Hematopoietic multipotent progenitor cell treated with erythropoietin and hydrocortisone succinate and interleukin-3 and kit ligand, for 6 days (in vitro differentiated cells): ENCODE data around the gene C13orf42.
A peak's percentile ranks its signal among the peaks of the same experiment; 100 is the strongest.
"Not testable (repeated sequence)": the region's sequence is repeated elsewhere in the genome, so short reads cannot be mapped to it uniquely, and the experiment has no call there.

ENCODE experiments used
- DNase-seq: peaks from one replicate; pipeline ENCODE4 v3.0.0-alpha.2; 2015

C13orf42 gene

DNA sequence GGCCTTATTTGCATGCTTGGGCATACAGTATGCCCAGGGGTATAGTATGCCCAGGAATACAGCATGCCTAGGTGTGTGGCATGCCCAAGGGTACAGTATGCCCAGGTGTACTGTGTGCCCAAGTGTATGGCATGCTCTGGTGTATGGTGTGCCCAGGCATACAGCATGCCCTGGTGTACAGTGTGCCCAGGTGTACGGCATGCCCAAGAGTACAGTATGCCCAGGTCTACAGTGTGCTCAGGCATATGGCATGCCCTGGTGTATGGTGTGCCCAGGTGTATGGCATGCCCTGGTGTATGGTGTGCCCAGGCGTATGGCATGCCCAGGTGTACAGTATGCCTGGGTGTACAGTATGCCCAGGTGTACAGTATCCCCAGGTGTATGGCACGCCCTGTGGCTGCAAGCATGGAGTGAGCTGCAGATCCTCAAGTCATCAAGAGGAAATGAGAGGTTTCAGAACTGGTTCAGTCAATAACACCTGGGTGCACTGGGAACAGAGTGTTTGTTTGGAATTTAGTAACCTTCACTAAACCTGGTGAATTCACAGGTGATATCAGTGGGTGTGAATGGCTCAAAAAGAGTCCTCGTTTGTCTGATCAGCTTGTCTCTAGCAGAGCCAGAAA, 7.8 kb upstream of the C13orf42 start:
- DNase-seq = no peak

DNA sequence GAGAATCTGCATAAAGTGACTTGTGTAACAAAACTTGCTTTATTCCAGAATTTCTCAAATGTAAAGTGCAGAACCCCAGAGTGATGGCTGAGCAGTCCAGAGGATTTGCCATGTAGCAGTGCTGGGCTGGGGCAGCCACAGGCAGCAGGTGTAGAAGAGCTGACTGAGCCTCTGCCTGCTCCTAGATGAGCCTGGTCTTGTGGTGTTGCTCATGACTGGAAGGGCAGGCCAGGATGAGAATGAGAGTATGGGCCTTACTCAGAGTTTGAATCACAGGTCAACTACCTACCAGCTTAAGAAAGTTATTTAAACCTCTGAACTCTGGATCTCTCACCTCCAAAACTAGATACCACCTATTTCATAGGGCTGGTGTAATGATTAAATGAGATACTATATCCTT, 2.9 kb upstream of the C13orf42 start:
- DNase-seq = no peak

- DNase-seq = no peak
These were observed 2.3 kb upstream of the C13orf42 start for GRCh38 chr13:51113186-51113881.

GRCh38 chr13:51112771-51113170, 1.7 kb upstream of the C13orf42 start:
- no peak for DNase-seq

- no peak for DNase-seq
These were observed 923 bp upstream of the C13orf42 start for GRCh38 chr13:51111997-51112396.

DNA sequence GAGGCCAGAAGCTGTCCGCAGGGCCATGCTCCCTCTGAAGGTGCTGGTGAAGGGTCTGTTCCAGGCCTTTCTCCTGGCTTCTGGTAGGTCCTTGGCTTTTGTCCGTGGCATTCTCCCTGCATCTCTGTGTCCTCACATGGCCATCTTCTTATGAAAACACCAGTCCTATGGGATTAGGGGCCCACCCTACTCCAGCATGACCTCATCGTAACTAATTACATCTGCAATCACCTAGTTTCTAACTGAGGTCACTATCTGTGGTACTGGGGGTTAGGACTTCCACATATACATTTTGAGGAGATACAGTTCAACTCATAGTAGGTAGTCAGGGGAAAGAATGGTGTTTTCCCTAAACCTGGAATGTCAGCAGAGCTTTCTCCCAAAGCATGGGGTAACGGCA, 3.1 kb downstream of the C13orf42 start:
- DNase-seq = no peak

DNA sequence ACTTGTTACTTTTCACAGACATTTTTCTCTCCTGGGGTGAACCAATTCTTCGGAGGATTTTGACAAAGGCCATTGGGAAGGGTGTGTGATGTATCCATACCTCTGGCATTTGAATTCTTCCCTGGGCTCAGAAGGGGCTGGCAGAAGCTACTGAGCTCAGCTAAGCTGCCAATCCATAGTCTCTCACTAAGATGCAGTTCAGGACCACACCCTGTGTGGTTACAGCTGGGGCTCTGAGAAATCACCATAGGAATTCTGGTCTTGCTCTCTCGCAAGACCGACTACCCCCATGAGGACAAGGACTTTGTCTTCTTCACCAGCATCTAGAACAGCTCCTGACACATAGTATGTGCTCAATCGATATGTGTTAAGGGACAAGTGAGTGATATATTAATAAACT, 6.0 kb downstream of the C13orf42 start:
- no peak for DNase-seq

DNA sequence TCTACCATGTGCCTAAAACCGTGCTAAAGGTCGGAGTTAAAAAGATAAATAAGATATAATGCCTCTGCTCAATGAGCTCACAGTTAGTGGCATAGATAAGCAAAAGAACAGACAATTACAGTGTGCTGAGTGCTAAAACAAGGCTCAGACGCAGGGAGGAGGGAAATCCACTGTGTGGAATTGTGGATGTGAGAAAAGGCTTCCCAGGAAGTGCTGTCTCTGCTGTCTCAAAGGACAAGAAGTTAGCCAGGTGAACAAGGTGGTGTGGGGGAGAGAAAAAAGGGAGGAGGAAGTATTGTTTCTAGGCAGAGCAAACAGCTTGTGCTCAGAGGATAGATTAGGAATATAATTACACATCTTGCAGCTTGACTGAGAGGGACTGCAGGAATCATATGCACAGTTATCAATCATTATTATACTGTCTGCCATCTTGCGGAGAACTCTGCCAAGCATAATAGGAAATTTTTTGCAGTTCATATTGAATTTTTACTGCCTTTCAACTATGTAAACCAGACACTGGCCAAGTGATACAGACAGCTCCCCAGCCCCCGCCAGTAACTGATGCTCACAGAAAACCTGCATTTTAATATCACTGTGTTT, 9.3 kb downstream of the C13orf42 start:
- DNase-seq = no peak

- DNase-seq = no peak
These were observed 13.6 kb downstream of the C13orf42 start for GRCh38 chr13:51097353-51098043.

DNA sequence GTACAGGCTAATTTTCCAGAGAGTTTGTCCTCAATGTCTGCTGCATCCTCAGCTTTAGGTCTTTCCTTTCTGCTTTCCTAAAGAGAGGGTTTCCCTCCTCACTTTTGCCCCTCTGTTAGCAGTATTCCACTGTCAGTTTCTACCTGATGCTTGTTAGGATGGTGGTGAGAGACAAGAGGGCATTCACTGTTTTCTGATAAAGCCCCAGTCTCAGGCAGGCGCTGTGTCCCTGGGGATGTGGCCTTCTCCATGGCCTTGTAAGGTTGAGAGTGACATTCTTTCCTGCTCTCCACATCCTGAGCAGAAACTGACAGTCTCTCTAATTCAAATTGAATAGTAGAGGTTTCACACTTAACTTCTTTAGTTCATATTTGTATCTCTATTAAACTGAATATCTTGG, 14.9 kb downstream of the C13orf42 start:
- DNase-seq = no peak

DNA sequence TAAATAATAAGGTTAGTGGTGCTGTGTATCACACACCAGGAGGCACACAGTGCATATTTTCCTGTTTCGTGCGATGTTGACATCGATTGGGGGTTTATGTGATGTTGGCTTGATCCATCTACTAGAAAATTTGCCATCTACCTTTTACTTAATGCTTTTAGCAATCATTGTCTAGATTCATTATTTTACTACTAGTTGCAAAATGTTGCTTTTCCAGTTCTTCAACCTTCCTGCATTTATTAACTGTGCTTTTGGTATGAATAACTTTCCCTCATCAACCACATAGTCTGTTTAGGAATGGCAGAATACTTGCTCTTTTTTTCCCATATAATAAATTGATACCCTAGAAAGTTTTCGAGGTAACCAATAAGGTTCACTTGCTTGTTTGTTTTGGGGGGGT, 17.5 kb downstream of the C13orf42 start:
- DNase-seq = no peak

GRCh38 chr13:51091839-51092238, 19.2 kb downstream of the C13orf42 start:
- no peak for DNase-seq

- no peak for DNase-seq
These were observed 27.4 kb downstream of the C13orf42 start for GRCh38 chr13:51083706-51084105.

DNA sequence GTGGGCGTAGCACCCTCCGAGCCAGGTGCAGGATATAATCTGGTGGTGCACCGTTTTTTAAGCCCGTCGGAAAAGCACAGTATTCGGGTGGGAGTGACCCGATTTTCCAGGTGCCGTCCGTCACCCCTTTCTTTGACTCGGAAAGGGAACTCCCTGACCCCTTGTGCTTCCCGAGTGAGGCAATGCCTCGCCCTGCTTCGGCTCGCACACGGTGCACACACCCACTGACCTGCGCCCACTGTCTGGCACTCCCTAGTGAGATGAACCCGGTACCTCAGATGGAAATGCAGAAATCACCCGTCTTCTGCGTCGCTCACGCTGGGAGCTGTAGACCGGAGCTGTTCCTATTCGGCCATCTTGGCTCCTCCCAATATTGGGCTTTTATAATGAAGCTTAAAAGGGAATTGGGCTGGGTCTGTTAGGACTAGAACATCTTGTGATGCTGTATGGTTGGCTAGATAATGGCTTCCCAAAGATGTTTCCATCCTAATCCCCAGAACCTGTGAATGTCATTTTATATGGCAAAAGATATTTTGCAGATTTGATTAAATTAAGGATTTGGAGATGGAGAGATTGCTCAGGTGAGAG, 30.5 kb downstream of the C13orf42 start:
- not testable (repeated sequence) for DNase-seq

DNA sequence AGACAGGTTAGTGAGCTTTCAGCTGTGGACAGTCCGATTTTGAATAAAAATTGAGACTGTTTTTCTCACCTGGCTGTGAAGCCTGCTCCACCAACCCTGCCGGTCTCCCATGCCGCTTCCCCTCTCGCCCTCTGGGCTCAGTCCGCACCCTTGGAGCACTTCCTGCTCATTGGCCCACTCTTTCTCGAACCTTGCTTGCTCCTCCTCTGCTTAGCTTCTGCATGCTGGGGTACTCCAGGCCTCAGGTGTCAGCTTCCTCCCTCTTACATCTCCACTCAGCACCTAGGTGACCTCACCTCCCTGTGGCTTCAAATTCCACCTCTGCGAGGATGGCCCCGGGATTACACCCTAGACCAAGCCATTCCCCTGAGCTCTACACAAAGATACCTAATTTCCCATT, 39.6 kb downstream of the C13orf42 start:
- DNase-seq = no peak

- peak; percentile 92 for DNase-seq
These were observed 40.9 kb downstream of the C13orf42 start for GRCh38 chr13:51070005-51070649.

DNA sequence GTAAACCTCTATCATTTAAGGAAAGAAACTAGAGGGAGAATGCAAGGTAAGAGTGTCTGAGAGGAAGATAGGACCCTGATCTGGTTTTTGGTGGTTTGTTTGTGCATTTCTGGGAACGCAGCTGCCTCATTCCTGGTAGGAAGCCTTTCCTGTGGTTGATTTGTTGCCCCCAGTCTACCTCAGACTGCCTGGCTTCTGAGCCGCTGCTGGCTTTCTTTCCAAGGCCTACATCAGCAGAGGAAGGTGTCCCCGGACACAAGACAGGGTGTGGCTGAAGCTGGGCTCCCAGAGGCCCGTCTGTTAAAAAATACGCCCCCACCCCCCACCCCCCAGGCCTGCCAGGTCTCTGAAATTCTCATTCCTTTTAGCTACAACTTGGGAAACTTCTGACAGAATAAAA, 42.6 kb downstream of the C13orf42 start:
- no peak for DNase-seq

DNA sequence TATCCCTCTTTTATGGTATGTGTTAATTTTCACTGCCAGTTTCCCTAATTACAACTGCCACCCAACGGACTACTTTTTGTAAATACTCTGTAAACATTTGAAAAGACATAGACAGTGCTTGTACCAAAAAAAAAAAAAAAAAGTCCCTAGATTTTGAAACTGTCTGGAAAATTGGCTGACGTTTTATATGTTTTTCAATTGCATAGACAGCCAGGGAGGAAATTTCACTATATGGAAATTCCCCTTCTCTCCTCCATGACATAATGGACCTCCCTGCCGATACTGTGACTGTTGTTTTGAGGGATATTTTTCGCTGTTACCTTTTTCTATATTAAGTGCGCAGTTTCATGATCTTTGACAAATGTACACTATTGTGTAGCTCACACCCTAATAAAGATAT, 43.4 kb downstream of the C13orf42 start:
- no peak for DNase-seq

GRCh38 chr13:51067210-51067701, 43.8 kb downstream of the C13orf42 start:
- no peak for DNase-seq

GRCh38 chr13:51066091-51066831, 44.8 kb downstream of the C13orf42 start:
- DNase-seq = peak; percentile 46

GRCh38 chr13:51065372-51066090, 45.5 kb downstream of the C13orf42 start:
- DNase-seq = no peak
